Ovary (tissue), 9 donors: ENCODE results near the gene CHD5. TPM values are rescaled to one million over a fixed set of nuclear protein-coding genes. Genes with fewer than 3 reads are reported as not detected.
"Not testable (repeated sequence)": the region's sequence is repeated elsewhere in the genome, so short reads cannot be mapped to it uniquely, and the experiment has no call there.

Experiments used
- DNase-seq, 5 donors: peaks; one replicate each; pipeline ENCODE4 v3.0.0-alpha.2; 2019 to 2020
- H3K27ac ChIP-seq, 2 donors: fragments of 200-600 bp; one replicate each; pipeline versions ENCODE4 v1.5.1 to v1.8.0; 2019 to 2022
- H3K27me3 ChIP-seq: fragments of 200-600 bp; one replicate; pipeline ENCODE4 v1.8.0; 2022
- H3K36me3 ChIP-seq: fragments of 200-600 bp; sonication (generic); one replicate; pipeline ENCODE4 v1.5.1; 2019
- H3K4me1 ChIP-seq: one replicate; pipeline ENCODE4 v1.8.1; 2013; ENCODE audit warnings: mild to moderate bottlenecking, moderate library complexity; ENCODE audit not compliant: insufficient read depth
- H3K4me3 ChIP-seq: fragments of 200-600 bp; sonication (generic); one replicate; pipeline ENCODE4 v1.5.1; 2017
- H3K9me3 ChIP-seq, 2 donors: fragments of 200-600 bp in 1 of 2; sonication (generic) in 1 of 2; one replicate each; pipeline versions ENCODE4 v1.5.1 to v1.8.1; 2013 to 2019; ENCODE audit warnings: mild to moderate bottlenecking in 1 of 2, moderate library complexity in 1 of 2
- CTCF ChIP-seq, 3 donors: fragments of 450-650 bp in 2 of 3; fragments of 200-600 bp in 1 of 3; IDR thresholded peaks; one replicate each; pipeline versions ENCODE4 v1.5.1 to v1.8.0; 2016 to 2022; ENCODE audit warnings: antibody characterized with exemption in 3 of 3, mild to moderate bottlenecking in 1 of 3
- EP300 ChIP-seq: sonication (generic); formaldehyde crosslinking; IDR thresholded peaks from one replicate; pipeline ENCODE4 v1.6.1; 2017; ENCODE audit warnings: antibody characterized with exemption
- POLR2A ChIP-seq: fragments of 450-650 bp; IDR thresholded peaks from one replicate; pipeline ENCODE4 v1.6.1; 2017; ENCODE audit warnings: antibody characterized with exemption, mild to moderate bottlenecking, moderate library complexity
- WGBS, 3 donors: extraction: QIAGEN DNeasy Blood & Tissue Kit in 1 of 3; methylation state at CpG; one replicate each; pipeline versions ENCODE4 v1.1.5 to v1.1.7; 2013 to 2017; 5-methylcytosine and 5-hydroxymethylcytosine counted together
- intact Hi-C, 4 donors: fragments of 100-400 bp; cut with DNase I; formaldehyde crosslinking; loops; one replicate each; pipeline versions ENCODE4 v1.11.0 to v1.15.1; 2022 to 2023
- polyA plus RNA-seq, 2 donors: library from polyadenylated mRNA; stranded (reverse); fragments of 200-250 nt in 1 of 2; fragments of 350-450 nt in 1 of 2; fragmentation: Illumina TruSeq in 1 of 2; extraction: RNeasy Lipid Tissue Mini Kit (QIAGEN cat#74804) in 1 of 2; gene quantifications; one replicate each; pipeline ENCODE4 v1.2.3, GENCODE V29; 2013 to 2014
- total RNA-seq, 7 donors: library from RNA; depleted of rRNA in 2 of 7; stranded (reverse); fragments of >200 nt in 2 of 7; fragmentation: NEBNext Ultra II Directional in 3 of 7; extraction: Animal tissue kit (Norgen Biotek cat#: 25700) in 3 of 7; gene quantifications; one replicate each; pipeline versions ENCODE4 v1.1.0 to v1.2.4, GENCODE V29; 2016 to 2023
- donor health status: DM: no; HTN: no; CAD: no; lungs with moderate emphysema.
- donor health status: DM: no; HTN: no; CAD: no.
- donor health status: Bipolar disorder and iron deficiency.
- donor health status: DM: yes; HTN: yes; CAD: no.
- donor health status: DM: no; HTN: no; CAD: no.
- donor health status: DM: yes; HTN: yes; CAD: no.

Gene CHD5
- total and polyA plus RNA-seq, 9 donors, result under 0.01 to 0.54 (median 0.23) TPM

DNA sequence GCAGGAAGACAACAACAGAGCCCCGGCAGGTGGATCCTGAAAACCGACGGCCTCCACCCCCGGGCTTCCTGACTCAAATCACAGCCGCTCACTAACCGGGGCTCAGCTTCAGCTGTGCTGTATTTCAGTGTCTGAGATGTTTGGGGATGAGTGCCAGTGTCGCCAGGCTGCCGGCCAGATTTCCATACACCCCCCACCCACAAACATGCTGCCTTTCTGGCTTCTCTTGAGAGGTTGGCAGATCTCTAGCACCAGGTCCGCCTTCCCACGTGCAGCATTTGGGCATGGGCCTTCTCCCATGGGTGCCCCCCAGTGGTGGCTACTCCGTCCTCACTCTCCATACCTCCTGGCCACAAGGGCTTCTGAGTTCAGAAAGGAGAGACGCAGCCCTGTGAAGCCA lies 99.7 kb downstream of the CHD5 start:
- 43 to 55% (median 45%) methylated on average over 12 of the region's 12 CpGs for WGBS, 3 donors
- Histone ChIP-seq H3K36me3 (no peaks in the 10 kb centered on the region), H3K9me3 (no peaks in the 10 kb centered on the region), H3K4me3 (no peak overlapping the region), H3K4me1 (no peaks in the 10 kb centered on the region), H3K27ac (no peak overlapping the region), H3K27me3 (no peaks in the 10 kb centered on the region)
- DNase-seq, result no peak
- no peak for TF ChIP-seq POLR2A
- TF ChIP-seq CTCF (IDR thresholded peaks at IDR 0.05), result no peak
- TF ChIP-seq EP300, result no peak
- intact Hi-C loops, result no loop called here

GRCh38 chr1:6077919-6078318 lies 102.2 kb downstream of the CHD5 start:
- no peak for TF ChIP-seq POLR2A

GRCh38 chr1:6077506-6077905 lies 102.6 kb downstream of the CHD5 start:
- Histone ChIP-seq H3K27ac (no peak overlapping the region), H3K36me3 (no peaks in the 10 kb centered on the region), H3K27me3 (no peaks in the 10 kb centered on the region), H3K9me3 (no peaks in the 10 kb centered on the region), H3K4me1 (no peaks in the 10 kb centered on the region), H3K4me3 (no peak overlapping the region)
- no peak for TF ChIP-seq CTCF (IDR thresholded peaks at IDR 0.05)
- intact Hi-C loops, result no loop called here
- no peak for DNase-seq
- whole genome bisulfite sequencing, 3 donors, result 77 to 81% (median 81%) methylated on average over 19 of the region's 19 CpGs

More at GRCh38 chr1:6077919-6078318, 102.2 kb downstream of the CHD5 start:
- Histone ChIP-seq H3K4me3 (no peak overlapping the region), H3K36me3 (no peaks in the 10 kb centered on the region), H3K4me1 (no peaks in the 10 kb centered on the region), H3K9me3 (no peaks in the 10 kb centered on the region), H3K27ac (no peak overlapping the region), H3K27me3 (no peaks in the 10 kb centered on the region)
- 95 to 96% (median 95%) methylated on average over 16 of the region's 16 CpGs for WGBS, 3 donors
- intact Hi-C loops, result no loop called here
- no peak for DNase-seq

DNA sequence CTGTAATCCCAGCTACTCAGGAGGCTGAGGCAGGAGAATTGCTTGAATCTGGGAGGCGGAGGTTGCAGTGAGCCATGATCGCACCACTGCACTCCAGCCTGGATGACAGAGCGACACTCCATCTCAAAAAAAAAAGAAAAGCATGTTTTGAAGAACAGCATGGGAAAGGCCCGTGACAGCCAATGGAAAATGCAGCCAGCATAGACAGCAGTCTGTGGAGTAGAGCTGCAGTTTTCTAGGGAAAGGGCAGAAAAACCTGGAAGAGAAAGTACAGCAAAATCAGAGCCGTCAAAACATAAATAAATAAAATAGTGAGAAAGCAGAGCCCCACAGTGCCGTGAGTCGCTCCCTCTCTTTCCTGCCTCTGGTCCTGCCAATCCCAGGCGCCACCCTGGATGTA lies 103.1 kb downstream of the CHD5 start:
- H3K4me3 ChIP-seq, H3K27me3 ChIP-seq, DNase-seq, intact Hi-C loops, H3K36me3 ChIP-seq, H3K9me3 ChIP-seq, H3K4me1 ChIP-seq, H3K27ac ChIP-seq: not testable (repeated sequence)
- WGBS, 3 donors, result 83 to 94% (median 83%) methylated on average over 8 of the region's 8 CpGs

DNA sequence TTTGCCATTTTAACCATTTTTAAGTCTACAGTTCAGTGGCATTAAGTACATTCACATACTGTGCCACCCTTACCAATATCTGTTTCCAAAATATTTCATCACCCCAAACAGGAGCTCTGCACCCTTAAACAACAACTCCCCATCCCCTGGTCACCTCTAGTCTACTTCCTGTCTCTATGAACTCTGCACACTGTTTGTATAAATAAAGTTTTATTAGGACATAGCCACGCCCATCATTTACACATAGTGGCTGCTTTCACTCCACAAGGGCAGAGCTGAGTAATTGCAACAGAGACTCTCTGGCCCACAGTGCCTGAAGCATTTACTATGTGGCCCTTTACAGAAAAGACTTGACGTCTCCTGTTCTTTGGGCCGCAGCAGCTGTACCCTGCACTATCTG lies 104.4 kb downstream of the CHD5 start:
- H3K27ac ChIP-seq, result no peak overlapping the region
- H3K27me3 ChIP-seq, result no peaks in the 10 kb centered on the region
- peaks cover 2% of the 10 kb centered on the region for H3K4me1 ChIP-seq
- no peak overlapping the region for H3K4me3 ChIP-seq
- TF ChIP-seq POLR2A (no peak), CTCF (IDR thresholded peaks at IDR 0.05) (no peak), EP300 (no peak)
- intact Hi-C loops, result no loop called here
- H3K36me3 ChIP-seq, result no peaks in the 10 kb centered on the region
- H3K9me3 ChIP-seq, result no peaks in the 10 kb centered on the region
- WGBS, 3 donors, result 96 to 100% (median 97%) methylated on average over 3 of the region's 3 CpGs
- no peak for DNase-seq
